Measurements from ENCODE around the gene BAG5. TPM values are rescaled to one million over a fixed set of nuclear protein-coding genes. Genes with fewer than 3 reads are reported as not detected.

The BAG5 gene
- total RNA-seq, 1 donor from 2014 or later = 28.8 TPM

DNA sequence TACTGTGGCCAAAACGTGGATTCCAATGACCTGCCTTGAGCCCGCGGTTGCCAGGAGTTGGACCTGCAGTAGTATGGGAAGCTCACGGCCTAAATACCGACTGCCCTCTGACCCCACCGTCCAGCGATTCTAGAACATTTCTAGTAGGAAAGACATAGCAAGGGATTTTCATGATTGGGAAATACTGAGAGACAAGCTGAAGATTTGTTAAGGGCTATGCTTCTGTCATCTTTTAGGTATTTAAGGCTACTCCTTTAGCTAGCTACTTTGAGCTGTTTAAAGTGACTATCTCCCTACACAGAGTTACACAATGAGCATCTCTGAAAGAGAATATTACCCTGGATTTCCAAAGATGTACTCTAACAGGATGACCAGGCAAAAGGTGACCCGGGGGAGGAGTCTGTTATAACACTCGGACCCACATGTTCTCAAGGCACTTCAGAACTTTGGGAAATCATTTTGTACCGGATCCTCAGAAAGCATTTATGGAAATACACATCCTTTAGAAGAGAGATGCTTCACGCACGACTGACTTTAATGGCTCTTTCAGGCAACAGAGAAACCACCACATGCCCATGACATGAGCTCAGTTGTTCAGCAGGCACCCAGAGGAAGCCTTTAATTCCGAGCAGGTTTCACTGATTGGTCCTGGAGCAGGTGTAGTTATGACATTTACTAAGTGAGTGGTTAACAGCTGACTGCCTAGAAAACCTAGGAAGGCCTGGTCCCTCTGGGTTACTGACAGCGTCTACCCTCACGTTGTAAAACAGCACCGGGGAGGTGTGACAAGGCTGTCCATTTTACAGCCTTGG lies 4.2 kb downstream of the BAG5 start:
- H3K4me3 Mint-ChIP-seq = no peak overlapping the region
- H3K9me3 Mint-ChIP-seq = no peaks in the 10 kb centered on the region
- TF ChIP-seq, protein P1, sequence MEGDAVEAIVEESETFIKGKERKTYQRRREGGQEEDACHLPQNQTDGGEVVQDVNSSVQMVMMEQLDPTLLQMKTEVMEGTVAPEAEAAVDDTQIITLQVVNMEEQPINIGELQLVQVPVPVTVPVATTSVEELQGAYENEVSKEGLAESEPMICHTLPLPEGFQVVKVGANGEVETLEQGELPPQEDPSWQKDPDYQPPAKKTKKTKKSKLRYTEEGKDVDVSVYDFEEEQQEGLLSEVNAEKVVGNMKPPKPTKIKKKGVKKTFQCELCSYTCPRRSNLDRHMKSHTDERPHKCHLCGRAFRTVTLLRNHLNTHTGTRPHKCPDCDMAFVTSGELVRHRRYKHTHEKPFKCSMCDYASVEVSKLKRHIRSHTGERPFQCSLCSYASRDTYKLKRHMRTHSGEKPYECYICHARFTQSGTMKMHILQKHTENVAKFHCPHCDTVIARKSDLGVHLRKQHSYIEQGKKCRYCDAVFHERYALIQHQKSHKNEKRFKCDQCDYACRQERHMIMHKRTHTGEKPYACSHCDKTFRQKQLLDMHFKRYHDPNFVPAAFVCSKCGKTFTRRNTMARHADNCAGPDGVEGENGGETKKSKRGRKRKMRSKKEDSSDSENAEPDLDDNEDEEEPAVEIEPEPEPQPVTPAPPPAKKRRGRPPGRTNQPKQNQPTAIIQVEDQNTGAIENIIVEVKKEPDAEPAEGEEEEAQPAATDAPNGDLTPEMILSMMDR (IDR thresholded peaks at IDR 0.05) = no peak
- ATAC-seq (ENCODE audit: low read depth) = no peak
- DNase-seq = no peak
- H3K4me1 Mint-ChIP-seq = peaks cover 41% of the 10 kb centered on the region
- CTCF ChIA-PET = interaction anchor here (1.0 to 1.7 kb wide), 4 partner anchors 11 to 122 kb away, joined by 3 to 5 read pairs (median 4); no protein-coding TSS in a partner anchor
- H3K36me3 Mint-ChIP-seq (ENCODE audit: low read depth) = peaks cover 50% of the 10 kb centered on the region
- POLR2A ChIA-PET = interaction anchor here (0.5 to 1.6 kb wide), 2 partner anchors 31 to 65 kb away, joined by 4 to 6 read pairs; no protein-coding TSS in a partner anchor
- intact Hi-C loops (cut with micrococcal nuclease) = no loop called here
- no peaks in the 10 kb centered on the region for H3K27me3 Mint-ChIP-seq
- H3K27ac Mint-ChIP-seq = no peak overlapping the region

DNA sequence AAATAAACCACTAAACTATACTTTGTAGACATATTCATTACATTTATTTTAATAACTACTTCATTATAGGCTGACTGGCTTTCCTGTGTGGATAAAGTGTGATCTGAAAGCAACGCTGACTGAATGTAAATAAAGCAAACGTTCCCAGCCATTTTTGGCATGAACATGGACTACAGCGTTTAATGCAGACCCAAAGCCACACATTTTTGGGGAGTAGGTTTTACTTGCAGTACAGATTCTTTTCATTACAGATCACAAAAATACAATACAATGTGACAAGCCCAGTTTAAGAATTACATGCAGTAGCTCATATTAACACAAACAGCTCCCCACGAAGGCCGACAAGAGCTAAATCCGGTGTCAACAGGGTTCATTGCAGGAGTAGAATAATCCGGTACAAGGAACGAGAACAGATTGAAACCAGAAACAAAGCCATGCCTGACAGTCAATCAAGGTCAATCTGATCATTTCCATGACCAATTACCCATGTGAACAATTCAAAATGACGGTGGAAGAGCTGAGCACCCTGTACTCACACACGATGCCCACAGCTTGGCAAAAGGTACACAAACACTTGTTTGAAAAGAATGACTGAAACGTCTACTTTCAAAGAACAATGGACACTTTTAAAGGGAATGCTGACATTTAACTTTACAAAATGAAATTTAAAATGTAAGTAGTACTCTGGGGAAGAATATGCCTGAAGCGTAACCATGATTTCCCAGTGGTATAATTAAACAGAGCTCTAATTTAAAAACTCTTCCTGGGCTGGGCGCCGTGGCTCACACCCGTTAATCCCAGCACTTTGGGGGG lies 5.3 kb downstream of the BAG5 start:
- Mint-ChIP-seq H3K4me3 (no peak overlapping the region), H3K27ac (no peak overlapping the region), H3K36me3 (ENCODE audit: low read depth) (peaks cover 54% of the 10 kb centered on the region), H3K9me3 (no peaks in the 10 kb centered on the region), H3K27me3 (no peaks in the 10 kb centered on the region), H3K4me1 (peaks cover 39% of the 10 kb centered on the region)
- ChIA-PET CTCF (interaction anchor here (1.5 to 1.7 kb wide), 3 partner anchors 36 to 123 kb away, joined by 5 read pairs; no protein-coding TSS in a partner anchor), POLR2A (interaction anchor here (1.6 kb wide), 1 partner anchor 30 kb away, joined by 6 read pairs; no protein-coding TSS in a partner anchor)
- intact Hi-C loops (cut with micrococcal nuclease) = no loop called here
- TF ChIP-seq, protein P1 (IDR thresholded peaks at IDR 0.05) = no peak
- ATAC-seq (ENCODE audit: low read depth) (no peak), DNase-seq (no peak)

- CTCF ChIA-PET = no interaction called here
- Mint-ChIP-seq H3K27me3 (no peaks in the 10 kb centered on the region), H3K27ac (no peak overlapping the region), H3K4me3 (no peak overlapping the region), H3K4me1 (peaks cover 26% of the 10 kb centered on the region), H3K9me3 (no peaks in the 10 kb centered on the region), H3K36me3 (ENCODE audit: low read depth) (peaks cover 46% of the 10 kb centered on the region)
- DNase-seq (no peak), ATAC-seq (ENCODE audit: low read depth) (no peak)
- intact Hi-C loops (cut with micrococcal nuclease) = no loop called here
- TF ChIP-seq, protein P1 (IDR thresholded peaks at IDR 0.05) = no peak
- POLR2A ChIA-PET = interaction anchor here (0.7 kb wide), 1 partner anchor 26 kb away, joined by 3 read pairs; no protein-coding TSS in a partner anchor
Measured at GRCh38 chr14:103555559-103556337, 6.7 kb downstream of the BAG5 start.

DNA sequence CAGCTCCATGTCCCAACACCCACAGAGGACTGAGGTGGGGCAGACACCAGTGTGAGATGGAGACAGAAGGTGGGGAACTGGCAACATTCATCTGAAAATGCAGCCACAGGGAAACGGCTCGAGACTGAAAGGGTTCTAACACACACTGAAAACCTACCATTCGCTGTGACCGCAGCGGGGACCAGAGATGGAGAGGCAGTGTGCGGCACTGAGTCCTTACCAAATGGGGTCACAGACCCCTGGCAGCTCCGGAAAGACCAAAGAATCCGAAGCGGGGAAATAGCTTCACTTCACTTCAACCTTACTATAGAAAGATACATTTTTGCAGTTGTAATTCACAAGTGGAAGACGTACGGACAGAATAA lies 9.6 kb downstream of the BAG5 start:
- H3K27me3 Mint-ChIP-seq = no peaks in the 10 kb centered on the region
- DNase-seq = no peak
- peaks cover 18% of the 10 kb centered on the region for H3K36me3 Mint-ChIP-seq (ENCODE audit: low read depth)
- intact Hi-C loops (cut with micrococcal nuclease) = no loop called here
- POLR2A ChIA-PET = no interaction called here
- H3K4me1 Mint-ChIP-seq = peaks cover 4% of the 10 kb centered on the region
- CTCF ChIA-PET = interaction anchor here (1.2 to 1.4 kb wide), 2 partner anchors 34 to 51 kb away, joined by 3 to 9 read pairs; no protein-coding TSS in a partner anchor
- H3K27ac Mint-ChIP-seq = no peak overlapping the region
- no peak overlapping the region for H3K4me3 Mint-ChIP-seq
- ATAC-seq (ENCODE audit: low read depth) = no peak
- no peaks in the 10 kb centered on the region for H3K9me3 Mint-ChIP-seq
- TF ChIP-seq, protein P1 (IDR thresholded peaks at IDR 0.05) = no peak
